Liver (tissue), 9 donors: ENCODE measurements around the gene ITGBL1. TPM values are rescaled to one million over a fixed set of nuclear protein-coding genes. Genes with fewer than 3 reads are reported as not detected.

Source experiments
- DNase-seq: peaks from one replicate; pipeline ENCODE4 v3.0.0-alpha.2; 2017; ENCODE audit warnings: low spot score
- H3K27ac ChIP-seq, 2 donors: one replicate each; pipeline ENCODE4 v1.7.0; 2013; ENCODE audit warnings: inconsistent platforms in 2 of 2, low read length in 2 of 2, control low read depth in 1 of 2, low read depth in 1 of 2, mild to moderate bottlenecking in 1 of 2
- H3K27me3 ChIP-seq, 4 donors: one replicate each; pipeline versions ENCODE4 v1.6.1 to v1.7.0; 2013; ENCODE audit warnings: low read length in 3 of 4, inconsistent platforms in 1 of 4, mild to moderate bottlenecking in 1 of 4, moderate library complexity in 1 of 4; ENCODE audit not compliant: control insufficient read depth in 4 of 4, insufficient read depth in 4 of 4
- H3K36me3 ChIP-seq, 4 donors: one replicate each; pipeline versions ENCODE4 v1.6.1 to v1.7.0; 2013; ENCODE audit warnings: low read length in 3 of 4, mild to moderate bottlenecking in 3 of 4, low read depth in 1 of 4, moderate library complexity in 1 of 4; ENCODE audit not compliant: control insufficient read depth in 4 of 4, insufficient read depth in 3 of 4
- H3K4me1 ChIP-seq, 4 donors: one replicate each; pipeline versions ENCODE4 v1.6.1 to v1.7.0; 2013; ENCODE audit warnings: low read length in 3 of 4, mild to moderate bottlenecking in 3 of 4, moderate library complexity in 1 of 4; ENCODE audit not compliant: control insufficient read depth in 4 of 4, insufficient read depth in 4 of 4
- H3K4me3 ChIP-seq, 3 donors: one replicate each; pipeline versions ENCODE4 v1.6.1 to v1.7.0; 2013; ENCODE audit warnings: low read length in 3 of 3, control low read depth in 1 of 3, low read depth in 1 of 3, mild to moderate bottlenecking in 1 of 3
- H3K9ac ChIP-seq, 2 donors: one replicate each; pipeline ENCODE4 v1.7.0; 2013; ENCODE audit warnings: low read length in 2 of 2, mild to moderate bottlenecking in 2 of 2, moderate library complexity in 2 of 2, control low read depth in 1 of 2, low read depth in 1 of 2
- H3K9me3 ChIP-seq, 4 donors: one replicate each; pipeline versions ENCODE4 v1.6.1 to v1.7.0; 2013; ENCODE audit warnings: low read length in 3 of 4; ENCODE audit not compliant: control insufficient read depth in 4 of 4
- ATF3 ChIP-seq: IDR thresholded peaks from 2 replicates; pipeline ENCODE4 v1.6.1; 2016; ENCODE audit warnings: antibody characterized with exemption
- CTCF ChIP-seq: fragments of 150-350 bp; IDR thresholded peaks from 2 replicates; pipeline ENCODE4 v1.5.1; 2017; ENCODE audit warnings: improper control_type of control experiment, low read depth, low read length; ENCODE audit not compliant: missing input control
- EGR1 ChIP-seq, 2 donors: IDR thresholded peaks; 2 replicates each; pipeline ENCODE4 v1.6.1; 2016 to 2018; ENCODE audit warnings: antibody characterized with exemption in 2 of 2, low read depth in 2 of 2
- FOXA1 ChIP-seq: IDR thresholded peaks from 2 replicates; pipeline ENCODE4 v1.6.1; 2016; ENCODE audit warnings: antibody characterized with exemption
- FOXA2 ChIP-seq: IDR thresholded peaks from 2 replicates; pipeline ENCODE4 v1.6.1; 2016; ENCODE audit warnings: antibody characterized with exemption
- GABPA ChIP-seq, 2 donors: IDR thresholded peaks in 1 of 2; conservative IDR thresholded peaks in 1 of 2; 2 replicates each; pipeline ENCODE4 v1.6.1; 2016; ENCODE audit warnings: antibody characterized with exemption in 2 of 2, mild to moderate bottlenecking in 1 of 2, moderate library complexity in 1 of 2
- HNF4G ChIP-seq: IDR thresholded peaks from 2 replicates; pipeline ENCODE4 v1.6.1; 2016; ENCODE audit warnings: antibody characterized with exemption
- JUND ChIP-seq, 2 donors: IDR thresholded peaks; 2 replicates each; pipeline ENCODE4 v1.6.1; 2016; ENCODE audit warnings: antibody characterized with exemption in 2 of 2
- RXRA ChIP-seq, 2 donors: IDR thresholded peaks; 2 replicates each; pipeline ENCODE4 v1.6.1; 2017 to 2018; ENCODE audit warnings: antibody characterized with exemption in 2 of 2, mild to moderate bottlenecking in 1 of 2
- SP1 ChIP-seq: IDR thresholded peaks from 2 replicates; pipeline ENCODE4 v1.6.1; 2018; ENCODE audit warnings: antibody characterized with exemption, mild to moderate bottlenecking
- WGBS: extraction: QIAGEN DNeasy Blood & Tissue Kit; methylation state at CpG from one replicate; pipeline ENCODE4 v1.1.7; 2013; 5-methylcytosine and 5-hydroxymethylcytosine counted together
- polyA plus RNA-seq, 2 donors: library from polyadenylated mRNA; stranded (reverse) in 1 of 2; unstranded in 1 of 2; fragments of 200-250 nt in 1 of 2; fragments of >200 nt in 1 of 2; fragmentation: Nextera tagmentation in 1 of 2; extraction: Ambion mirVana in 1 of 2; gene quantifications; one replicate each; pipeline versions ENCODE4 v1.2.1 to v1.2.3, GENCODE V29; 2013 to 2015
- total RNA-seq, 2 donors: library from RNA; depleted of rRNA; stranded (reverse); fragments of >200 nt; gene quantifications; one replicate each; pipeline ENCODE4 v1.2.3, GENCODE V29; 2014
- TF ChIP-seq, protein P1 (sequence below): IDR thresholded peaks from 2 replicates; pipeline ENCODE4 v1.6.1; 2016; ENCODE audit warnings: antibody characterized with exemption
- TF ChIP-seq, protein P2 (sequence below): IDR thresholded peaks from 2 replicates; pipeline ENCODE4 v1.6.1; 2016; ENCODE audit warnings: antibody characterized with exemption, mild to moderate bottlenecking
- donor health status: healthy.
- donor health status: healthy.
- donor health status: healthy.
- donor health status: healthy.
- donor health status: healthy.

ITGBL1 gene
- total and polyA plus RNA-seq, 4 donors = 0.28 to 2.2 (median 1.2) TPM

GRCh38 chr13:101516262-101516661, 63.8 kb downstream of the ITGBL1 start:
- WGBS = 93% methylated on average over 2 of the region's 2 CpGs

GRCh38 chr13:101520672-101521071, 68.2 kb downstream of the ITGBL1 start:
- WGBS = 78% methylated on average over 4 of the region's 4 CpGs
- TF ChIP-seq, protein P1, sequence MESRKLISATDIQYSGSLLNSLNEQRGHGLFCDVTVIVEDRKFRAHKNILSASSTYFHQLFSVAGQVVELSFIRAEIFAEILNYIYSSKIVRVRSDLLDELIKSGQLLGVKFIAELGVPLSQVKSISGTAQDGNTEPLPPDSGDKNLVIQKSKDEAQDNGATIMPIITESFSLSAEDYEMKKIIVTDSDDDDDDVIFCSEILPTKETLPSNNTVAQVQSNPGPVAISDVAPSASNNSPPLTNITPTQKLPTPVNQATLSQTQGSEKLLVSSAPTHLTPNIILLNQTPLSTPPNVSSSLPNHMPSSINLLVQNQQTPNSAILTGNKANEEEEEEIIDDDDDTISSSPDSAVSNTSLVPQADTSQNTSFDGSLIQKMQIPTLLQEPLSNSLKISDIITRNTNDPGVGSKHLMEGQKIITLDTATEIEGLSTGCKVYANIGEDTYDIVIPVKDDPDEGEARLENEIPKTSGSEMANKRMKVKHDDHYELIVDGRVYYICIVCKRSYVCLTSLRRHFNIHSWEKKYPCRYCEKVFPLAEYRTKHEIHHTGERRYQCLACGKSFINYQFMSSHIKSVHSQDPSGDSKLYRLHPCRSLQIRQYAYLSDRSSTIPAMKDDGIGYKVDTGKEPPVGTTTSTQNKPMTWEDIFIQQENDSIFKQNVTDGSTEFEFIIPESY = no peak
- TF ChIP-seq EGR1 (IDR thresholded peaks at IDR 0.05; ENCODE audit: low read depth in 2 of 2) = no peak
- TF ChIP-seq ATF3 = no peak
- no peak for TF ChIP-seq SP1
- no peak for TF ChIP-seq FOXA2
- TF ChIP-seq CTCF = no peak
- TF ChIP-seq, protein P2, sequence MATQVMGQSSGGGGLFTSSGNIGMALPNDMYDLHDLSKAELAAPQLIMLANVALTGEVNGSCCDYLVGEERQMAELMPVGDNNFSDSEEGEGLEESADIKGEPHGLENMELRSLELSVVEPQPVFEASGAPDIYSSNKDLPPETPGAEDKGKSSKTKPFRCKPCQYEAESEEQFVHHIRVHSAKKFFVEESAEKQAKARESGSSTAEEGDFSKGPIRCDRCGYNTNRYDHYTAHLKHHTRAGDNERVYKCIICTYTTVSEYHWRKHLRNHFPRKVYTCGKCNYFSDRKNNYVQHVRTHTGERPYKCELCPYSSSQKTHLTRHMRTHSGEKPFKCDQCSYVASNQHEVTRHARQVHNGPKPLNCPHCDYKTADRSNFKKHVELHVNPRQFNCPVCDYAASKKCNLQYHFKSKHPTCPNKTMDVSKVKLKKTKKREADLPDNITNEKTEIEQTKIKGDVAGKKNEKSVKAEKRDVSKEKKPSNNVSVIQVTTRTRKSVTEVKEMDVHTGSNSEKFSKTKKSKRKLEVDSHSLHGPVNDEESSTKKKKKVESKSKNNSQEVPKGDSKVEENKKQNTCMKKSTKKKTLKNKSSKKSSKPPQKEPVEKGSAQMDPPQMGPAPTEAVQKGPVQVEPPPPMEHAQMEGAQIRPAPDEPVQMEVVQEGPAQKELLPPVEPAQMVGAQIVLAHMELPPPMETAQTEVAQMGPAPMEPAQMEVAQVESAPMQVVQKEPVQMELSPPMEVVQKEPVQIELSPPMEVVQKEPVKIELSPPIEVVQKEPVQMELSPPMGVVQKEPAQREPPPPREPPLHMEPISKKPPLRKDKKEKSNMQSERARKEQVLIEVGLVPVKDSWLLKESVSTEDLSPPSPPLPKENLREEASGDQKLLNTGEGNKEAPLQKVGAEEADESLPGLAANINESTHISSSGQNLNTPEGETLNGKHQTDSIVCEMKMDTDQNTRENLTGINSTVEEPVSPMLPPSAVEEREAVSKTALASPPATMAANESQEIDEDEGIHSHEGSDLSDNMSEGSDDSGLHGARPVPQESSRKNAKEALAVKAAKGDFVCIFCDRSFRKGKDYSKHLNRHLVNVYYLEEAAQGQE = no peak
- no peak for TF ChIP-seq HNF4G
- TF ChIP-seq JUND (IDR thresholded peaks at IDR 0.05) = no peak
- no peak for TF ChIP-seq FOXA1

More at GRCh38 chr13:101516262-101516661, 63.8 kb downstream of the ITGBL1 start:
- no peaks in the 10 kb centered on the region for H3K27me3 ChIP-seq
- H3K4me3 ChIP-seq = no peak overlapping the region
- H3K9ac ChIP-seq = no peak overlapping the region
- no peaks in the 10 kb centered on the region for H3K9me3 ChIP-seq
- TF ChIP-seq SP1 (no peak), GABPA (IDR thresholded peaks at IDR 0.05 in 1 of 2, conservative IDR thresholded peaks at IDR 0.05 in 1 of 2) (no peak), CTCF (no peak), HNF4G (no peak), ATF3 (no peak), RXRA (IDR thresholded peaks at IDR 0.05) (no peak)
- TF ChIP-seq, protein P2 = no peak
- no peaks in the 10 kb centered on the region for H3K36me3 ChIP-seq
- no peaks in the 10 kb centered on the region for H3K4me1 ChIP-seq
- DNase-seq = no peak
- no peak overlapping the region for H3K27ac ChIP-seq

More at GRCh38 chr13:101520672-101521071, 68.2 kb downstream of the ITGBL1 start:
- DNase-seq = no peak
- Histone ChIP-seq H3K4me1 (no peaks in the 10 kb centered on the region), H3K27ac (no peak overlapping the region), H3K9ac (no peak overlapping the region), H3K9me3 (no peaks in the 10 kb centered on the region), H3K27me3 (no peaks in the 10 kb centered on the region), H3K4me3 (no peak overlapping the region), H3K36me3 (no peaks in the 10 kb centered on the region)
